ENCODE data around the gene LYST. TPM values are rescaled to one million over a fixed set of nuclear protein-coding genes. Genes with fewer than 3 reads are reported as not detected.
"Not testable (repeated sequence)": the region's sequence is repeated elsewhere in the genome, so short reads cannot be mapped to it uniquely, and the experiment has no call there.

LYST gene, protein sequence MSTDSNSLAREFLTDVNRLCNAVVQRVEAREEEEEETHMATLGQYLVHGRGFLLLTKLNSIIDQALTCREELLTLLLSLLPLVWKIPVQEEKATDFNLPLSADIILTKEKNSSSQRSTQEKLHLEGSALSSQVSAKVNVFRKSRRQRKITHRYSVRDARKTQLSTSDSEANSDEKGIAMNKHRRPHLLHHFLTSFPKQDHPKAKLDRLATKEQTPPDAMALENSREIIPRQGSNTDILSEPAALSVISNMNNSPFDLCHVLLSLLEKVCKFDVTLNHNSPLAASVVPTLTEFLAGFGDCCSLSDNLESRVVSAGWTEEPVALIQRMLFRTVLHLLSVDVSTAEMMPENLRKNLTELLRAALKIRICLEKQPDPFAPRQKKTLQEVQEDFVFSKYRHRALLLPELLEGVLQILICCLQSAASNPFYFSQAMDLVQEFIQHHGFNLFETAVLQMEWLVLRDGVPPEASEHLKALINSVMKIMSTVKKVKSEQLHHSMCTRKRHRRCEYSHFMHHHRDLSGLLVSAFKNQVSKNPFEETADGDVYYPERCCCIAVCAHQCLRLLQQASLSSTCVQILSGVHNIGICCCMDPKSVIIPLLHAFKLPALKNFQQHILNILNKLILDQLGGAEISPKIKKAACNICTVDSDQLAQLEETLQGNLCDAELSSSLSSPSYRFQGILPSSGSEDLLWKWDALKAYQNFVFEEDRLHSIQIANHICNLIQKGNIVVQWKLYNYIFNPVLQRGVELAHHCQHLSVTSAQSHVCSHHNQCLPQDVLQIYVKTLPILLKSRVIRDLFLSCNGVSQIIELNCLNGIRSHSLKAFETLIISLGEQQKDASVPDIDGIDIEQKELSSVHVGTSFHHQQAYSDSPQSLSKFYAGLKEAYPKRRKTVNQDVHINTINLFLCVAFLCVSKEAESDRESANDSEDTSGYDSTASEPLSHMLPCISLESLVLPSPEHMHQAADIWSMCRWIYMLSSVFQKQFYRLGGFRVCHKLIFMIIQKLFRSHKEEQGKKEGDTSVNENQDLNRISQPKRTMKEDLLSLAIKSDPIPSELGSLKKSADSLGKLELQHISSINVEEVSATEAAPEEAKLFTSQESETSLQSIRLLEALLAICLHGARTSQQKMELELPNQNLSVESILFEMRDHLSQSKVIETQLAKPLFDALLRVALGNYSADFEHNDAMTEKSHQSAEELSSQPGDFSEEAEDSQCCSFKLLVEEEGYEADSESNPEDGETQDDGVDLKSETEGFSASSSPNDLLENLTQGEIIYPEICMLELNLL (N-terminal part only)
- total RNA-seq = 10 to 100 TPM; 77.4 to 87.3 TPM

DNA sequence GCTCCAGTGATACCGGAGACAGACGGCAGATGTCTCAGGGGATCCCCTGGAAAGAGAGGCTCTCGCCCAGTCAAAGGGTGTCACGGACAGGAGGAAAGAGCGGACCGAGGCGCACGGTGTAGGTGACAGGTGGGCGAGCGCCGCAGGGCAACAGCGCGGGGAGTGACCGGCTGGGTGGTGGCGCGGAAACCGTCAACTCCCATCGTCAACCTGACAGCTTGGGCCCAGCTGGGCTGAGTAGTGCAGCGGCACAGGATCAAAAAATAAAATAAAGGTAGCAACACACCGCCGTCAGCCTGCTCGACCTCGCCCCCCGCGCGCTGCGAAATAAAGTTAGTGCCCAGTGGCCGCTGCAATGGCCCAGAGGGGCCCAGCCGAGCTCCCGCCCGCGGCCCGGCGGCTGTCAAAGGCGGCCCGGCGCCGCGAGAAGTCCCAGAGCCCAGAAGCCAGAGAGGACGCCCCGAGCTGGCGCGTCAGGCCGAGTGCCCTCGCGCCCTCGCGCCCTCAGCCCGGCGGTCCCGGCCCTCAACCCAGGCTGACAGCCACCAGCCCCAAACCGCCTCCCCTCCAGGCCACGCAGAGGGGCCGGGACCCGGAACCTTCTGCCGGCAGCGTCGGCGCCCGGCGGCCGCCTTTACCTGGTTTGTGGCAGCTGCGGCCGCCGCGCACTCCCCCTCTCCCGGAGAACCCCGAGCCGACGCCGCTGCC lies at the start of gene LYST:
Gene LYST, minus strand, starts transcription at position 702 of the 708 bp plus-strand sequence. CDS start 36,489 bp downstream, outside the sequence.
- POLR2A ChIA-PET = interaction anchor here (0.7 to 4.5 kb wide), 14 partner anchors 9 to 106 kb away, joined by 3 to 33 read pairs (median 4); no protein-coding TSS in a partner anchor
- Mint-ChIP-seq H3K4me1 (ENCODE audit: low read depth) (peaks cover 40% of the 10 kb centered on the region), H3K9me3 (no peaks in the 10 kb centered on the region), H3K27me3 (no peaks in the 10 kb centered on the region), H3K4me3 (peak within 1 kb of the TSS; percentile 98), H3K27ac (peak within 1 kb of the TSS; percentile 97), H3K36me3 (ENCODE audit: low read depth) (peaks cover 49% of the 10 kb centered on the region)
- no peak for TF ChIP-seq CTCF (IDR thresholded peaks at IDR 0.05)
- ATAC-seq = peak; percentile 28
- DNase-seq = peak; percentile 76
- intact Hi-C loops (cut with micrococcal nuclease) = loop anchor here (2.0 to 5.0 kb wide), 2 partner anchors 22 to 106 kb away; no protein-coding TSS in a partner anchor
- CTCF ChIA-PET = interaction anchor here (0.8 to 5.6 kb wide), 19 partner anchors 8 to 132 kb away, joined by 3 to 91 read pairs (median 5); no protein-coding TSS in a partner anchor

DNA sequence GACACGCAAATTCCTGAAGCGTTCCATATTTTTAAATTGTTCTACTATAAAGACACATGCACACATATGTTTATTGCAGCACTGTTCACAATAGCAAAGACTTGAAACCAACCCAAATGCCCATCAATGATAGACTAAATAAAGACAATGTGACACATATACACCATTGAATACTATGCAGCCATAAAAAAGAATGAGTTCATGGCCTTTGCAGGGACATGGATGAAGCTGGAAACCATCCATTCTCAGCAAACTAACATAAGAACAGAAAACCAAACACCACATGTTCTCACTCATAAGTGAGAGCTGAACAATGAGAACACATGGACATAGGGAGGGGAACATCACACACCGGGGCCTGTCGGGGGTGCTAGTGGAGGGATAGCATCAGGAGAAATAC lies 48.8 kb upstream of the LYST start:
- ATAC-seq; POLR2A ChIA-PET; DNase-seq; H3K27ac Mint-ChIP-seq; H3K9me3 Mint-ChIP-seq; H3K4me3 Mint-ChIP-seq; H3K36me3 Mint-ChIP-seq (ENCODE audit: low read depth); H3K27me3 Mint-ChIP-seq: not testable (repeated sequence)
- CTCF ChIA-PET = interaction anchor here (2.5 kb wide), 1 partner anchor 57 kb away, joined by 21 read pairs; no protein-coding TSS in a partner anchor
- intact Hi-C loops (cut with micrococcal nuclease) = loop anchor here (5.0 kb wide), 1 partner anchor 37 kb away; no protein-coding TSS in a partner anchor
- H3K4me1 Mint-ChIP-seq (ENCODE audit: low read depth) = peaks cover 54% of the 10 kb centered on the region

DNA sequence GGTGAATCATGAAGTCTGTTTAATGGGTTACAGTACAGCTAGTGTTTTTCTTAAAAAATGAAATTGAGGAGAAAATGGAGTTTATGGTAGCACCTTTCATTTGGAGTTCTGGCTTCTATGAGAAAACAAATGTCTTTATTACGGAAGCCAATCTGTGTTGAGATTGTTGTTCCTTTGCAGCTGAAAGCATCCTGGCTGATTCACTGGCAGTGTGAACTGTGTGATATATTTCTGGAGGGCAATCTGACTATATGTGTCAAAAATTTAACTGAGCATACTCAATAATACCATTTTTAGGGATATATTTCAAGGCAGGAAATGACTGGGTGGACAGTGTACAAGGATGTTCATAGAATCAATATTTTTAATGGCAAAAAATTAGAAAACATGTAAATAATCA lies 46.6 kb upstream of the LYST start:
- TF ChIP-seq CTCF (IDR thresholded peaks at IDR 0.05) = no peak
- ChIA-PET POLR2A (interaction anchor here (1.2 to 1.4 kb wide), 2 partner anchors 19 to 23 kb away, joined by 3 read pairs; no protein-coding TSS in a partner anchor), CTCF (no interaction called here)
- peaks cover 4% of the 10 kb centered on the region for H3K9me3 Mint-ChIP-seq
- H3K4me3 Mint-ChIP-seq = no peak overlapping the region
- H3K27me3 Mint-ChIP-seq = no peaks in the 10 kb centered on the region
- H3K27ac Mint-ChIP-seq = no peak overlapping the region
- ATAC-seq = no peak
- no peaks in the 10 kb centered on the region for H3K36me3 Mint-ChIP-seq (ENCODE audit: low read depth)
- no peak for DNase-seq
- peaks cover 52% of the 10 kb centered on the region for H3K4me1 Mint-ChIP-seq (ENCODE audit: low read depth)
- intact Hi-C loops (cut with micrococcal nuclease) = no loop called here

- H3K27me3 Mint-ChIP-seq = no peaks in the 10 kb centered on the region
- intact Hi-C loops (cut with micrococcal nuclease) = no loop called here
- no peak for DNase-seq
- H3K4me3 Mint-ChIP-seq = no peak overlapping the region
- TF ChIP-seq CTCF (IDR thresholded peaks at IDR 0.05) = no peak
- peaks cover 43% of the 10 kb centered on the region for H3K4me1 Mint-ChIP-seq (ENCODE audit: low read depth)
- peaks cover 4% of the 10 kb centered on the region for H3K9me3 Mint-ChIP-seq
- no peak for ATAC-seq
- POLR2A ChIA-PET = no interaction called here
- H3K36me3 Mint-ChIP-seq (ENCODE audit: low read depth) = no peaks in the 10 kb centered on the region
- CTCF ChIA-PET = no interaction called here
- H3K27ac Mint-ChIP-seq = no peak overlapping the region
Observed at GRCh38 chr1:235911876-235912275, 45.2 kb upstream of the LYST start.
